B cell (primary cell): Measurements from ENCODE around the gene RUFY4.

ENCODE experiments used
- CTCF ChIP-seq: fragments of 200-600 bp; IDR thresholded peaks from one replicate; pipeline ENCODE4 v1.8.0; 2022; ENCODE audit warnings: antibody characterized with exemption, mild to moderate bottlenecking
- EZH2 ChIP-seq: IDR thresholded peaks from 2 replicates; pipeline ENCODE4 v1.6.1; 2012; ENCODE audit warnings: borderline replicate concordance, low read depth, mild to moderate bottlenecking, moderate library complexity, low read length; ENCODE audit not compliant: insufficient read depth, poor library complexity, severe bottlenecking

- TF ChIP-seq CTCF: no peak
- no peak for TF ChIP-seq EZH2
Observed at GRCh38 chr2:218033208-218033589, 35.9 kb upstream of the RUFY4 start.
